Measurements from ENCODE around the gene FANCI.

GRCh38 chr15:89309993-89310392, 66.2 kb downstream of the FANCI start:
- no peak for TF ChIP-seq CTCF (conservative IDR thresholded peaks at IDR 0.05; ENCODE audit: low read depth in 2 of 2)
- no peak for TF ChIP-seq EZH2 (IDR thresholded peaks at IDR 0.05; ENCODE audit: low read depth, unreplicated experiment)
- TF ChIP-seq CREB1 (CRISPR knock-in tag; IDR thresholded peaks at IDR 0.05; ENCODE audit: low read depth): no peak
- no peak for TF ChIP-seq REST (IDR thresholded peaks at IDR 0.05; ENCODE audit: unreplicated experiment)
- TF ChIP-seq ETS1 (IDR thresholded peaks at IDR 0.05): no peak
- no peak for TF ChIP-seq POLR2AphosphoS5 (IDR thresholded peaks at IDR 0.05; ENCODE audit: low read depth)
- no peak for TF ChIP-seq EZH2phosphoT487 (IDR thresholded peaks at IDR 0.05; ENCODE audit: unreplicated experiment)
- TF ChIP-seq JUNB (IDR thresholded peaks at IDR 0.05; ENCODE audit: unreplicated experiment): no peak
- TF ChIP-seq STAT1 (IDR thresholded peaks at IDR 0.05; ENCODE audit: unreplicated experiment): no peak
- TF ChIP-seq ZNF331 (CRISPR knock-in tag; IDR thresholded peaks at IDR 0.05; ENCODE audit: low read depth): no peak
- TF ChIP-seq ZNF114 (CRISPR knock-in tag; IDR thresholded peaks at IDR 0.05): no peak

Measured in GM23338 (cell line).